Spinal cord (tissue), 10 donors: ENCODE results near the gene TOP3A. TPM values are rescaled to one million over a fixed set of nuclear protein-coding genes. Genes with fewer than 3 reads are reported as not detected.

ENCODE experiments used
- DNase-seq, 6 donors: peaks; one replicate each; pipeline versions ENCODE4 v3.0.0 to v3.0.0-alpha.2; 2013 to 2015; ENCODE audit warnings: low spot score in 6 of 6, low read depth in 4 of 6
- H3K27ac ChIP-seq: one replicate; pipeline ENCODE4 v1.5.1; 2013; ENCODE audit warnings: low read depth, low read length, control low read depth
- H3K27me3 ChIP-seq: one replicate; pipeline ENCODE4 v1.6.1; 2013; ENCODE audit warnings: low read length; ENCODE audit not compliant: control insufficient read depth, insufficient read depth
- H3K36me3 ChIP-seq: one replicate; pipeline ENCODE4 v1.6.1; 2013; ENCODE audit warnings: low read length; ENCODE audit not compliant: control insufficient read depth, insufficient read depth
- H3K4me1 ChIP-seq: one replicate; pipeline ENCODE4 v1.6.1; 2013; ENCODE audit warnings: low read length; ENCODE audit not compliant: control insufficient read depth, insufficient read depth
- H3K4me3 ChIP-seq: one replicate; pipeline ENCODE4 v1.5.1; 2013; ENCODE audit warnings: low read depth, low read length, control low read depth
- H3K9me3 ChIP-seq: one replicate; pipeline ENCODE4 v1.6.1; 2013; ENCODE audit warnings: low read length; ENCODE audit not compliant: control insufficient read depth, insufficient read depth
- WGBS: methylation state at CpG from one replicate; pipeline ENCODE4 v1.1.5; 2013; ENCODE audit warnings: missing lambda C conversion rate; ENCODE audit not compliant: insufficient coverage; 5-methylcytosine and 5-hydroxymethylcytosine counted together
- polyA plus RNA-seq, 2 donors: library from polyadenylated mRNA; unstranded; fragments of 120-200 nt; gene quantifications; one replicate each; pipeline ENCODE4 v1.2.1, GENCODE V29; 2013; ENCODE audit not compliant: insufficient read length in 2 of 2
- total RNA-seq, 2 donors: library from RNA; depleted of rRNA in 1 of 2; stranded (reverse); fragments of 120-200 nt in 1 of 2; fragments of >200 nt in 1 of 2; gene quantifications; one replicate each; pipeline versions ENCODE4 v1.2.3 to v1.2.4, GENCODE V29; 2013 to 2014
- donor health status: healthy.

The TOP3A gene
- total and polyA plus RNA-seq, 4 donors: 28.1 to 70.6 (median 39.9) TPM

DNA sequence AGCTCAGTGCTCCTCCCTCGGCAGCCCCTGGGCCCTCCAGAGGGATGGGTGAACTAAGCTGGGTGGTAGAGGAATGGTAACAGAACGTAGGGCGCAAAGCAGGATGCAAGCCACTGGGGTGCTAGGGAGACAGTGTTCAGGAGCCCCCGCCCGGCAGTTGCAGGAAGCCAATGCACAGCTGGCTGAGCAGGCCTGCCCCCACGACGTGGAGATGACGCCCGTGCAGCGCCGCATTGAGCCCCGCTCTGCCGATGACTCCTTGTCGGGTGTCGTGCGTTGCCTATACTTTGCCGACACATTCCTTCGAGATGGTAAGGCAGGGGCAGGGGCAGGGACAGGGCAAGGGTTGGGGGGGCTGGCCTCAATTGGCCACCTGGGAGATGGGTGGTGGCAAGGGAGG, 76.5 kb downstream of the TOP3A start:
- DNase-seq: no peak
- Histone ChIP-seq H3K27ac (no peak overlapping the region), H3K36me3 (peaks cover 99% of the 10 kb centered on the region), H3K9me3 (no peaks in the 10 kb centered on the region), H3K27me3 (no peaks in the 10 kb centered on the region), H3K4me3 (no peak overlapping the region), H3K4me1 (no peaks in the 10 kb centered on the region)
- 92% methylated on average over 15 of the region's 18 CpGs for WGBS

DNA sequence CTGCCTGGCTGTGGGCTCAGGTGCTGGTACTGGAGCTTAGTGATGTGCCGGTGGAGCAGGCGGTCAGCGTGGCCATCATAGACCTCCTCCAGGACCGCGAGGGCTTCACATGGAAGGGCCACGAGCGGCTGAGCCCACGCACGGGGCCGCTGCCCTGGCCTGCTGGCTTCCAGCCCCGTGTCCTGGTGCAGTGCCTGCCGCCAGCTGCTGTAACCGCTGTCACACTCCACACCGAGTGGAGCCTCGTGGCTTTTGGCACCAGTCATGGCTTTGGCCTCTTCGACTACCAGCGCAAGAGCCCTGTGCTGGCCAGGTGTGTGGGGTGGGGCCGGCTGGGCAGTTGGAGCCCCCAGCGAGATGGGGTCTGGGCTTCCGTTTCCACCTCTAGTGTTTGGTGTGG, 77.3 kb downstream of the TOP3A start:
- WGBS: 93% methylated on average over 18 of the region's 20 CpGs
- Histone ChIP-seq H3K4me3 (no peak overlapping the region), H3K9me3 (no peaks in the 10 kb centered on the region), H3K27ac (no peak overlapping the region), H3K36me3 (peaks cover 100% of the 10 kb centered on the region), H3K27me3 (no peaks in the 10 kb centered on the region), H3K4me1 (peaks cover 5% of the 10 kb centered on the region)
- DNase-seq: no peak

DNA sequence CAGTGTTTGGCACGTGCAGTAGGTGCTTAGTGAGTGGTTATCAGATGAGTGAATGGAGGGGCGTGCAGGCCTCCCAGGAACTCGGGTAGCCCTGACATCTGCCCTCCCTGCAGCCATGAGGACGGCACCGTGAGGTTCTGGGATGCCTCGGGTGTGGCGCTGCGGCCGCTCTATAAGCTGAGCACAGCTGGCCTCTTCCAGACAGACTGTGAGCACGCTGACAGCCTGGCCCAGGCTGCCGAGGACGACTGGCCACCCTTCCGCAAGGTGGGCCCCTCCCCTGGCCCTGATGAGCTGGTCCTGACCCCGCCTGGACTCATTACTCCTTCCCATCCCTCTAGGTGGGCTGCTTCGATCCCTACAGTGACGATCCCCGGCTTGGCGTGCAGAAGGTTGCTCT, 78.3 kb downstream of the TOP3A start:
- Histone ChIP-seq H3K36me3 (peaks cover 98% of the 10 kb centered on the region), H3K27ac (no peak overlapping the region), H3K4me3 (no peak overlapping the region), H3K9me3 (no peaks in the 10 kb centered on the region), H3K27me3 (no peaks in the 10 kb centered on the region), H3K4me1 (peaks cover 15% of the 10 kb centered on the region)
- no peak for DNase-seq
- 89% methylated on average over 15 of the region's 18 CpGs for WGBS

DNA sequence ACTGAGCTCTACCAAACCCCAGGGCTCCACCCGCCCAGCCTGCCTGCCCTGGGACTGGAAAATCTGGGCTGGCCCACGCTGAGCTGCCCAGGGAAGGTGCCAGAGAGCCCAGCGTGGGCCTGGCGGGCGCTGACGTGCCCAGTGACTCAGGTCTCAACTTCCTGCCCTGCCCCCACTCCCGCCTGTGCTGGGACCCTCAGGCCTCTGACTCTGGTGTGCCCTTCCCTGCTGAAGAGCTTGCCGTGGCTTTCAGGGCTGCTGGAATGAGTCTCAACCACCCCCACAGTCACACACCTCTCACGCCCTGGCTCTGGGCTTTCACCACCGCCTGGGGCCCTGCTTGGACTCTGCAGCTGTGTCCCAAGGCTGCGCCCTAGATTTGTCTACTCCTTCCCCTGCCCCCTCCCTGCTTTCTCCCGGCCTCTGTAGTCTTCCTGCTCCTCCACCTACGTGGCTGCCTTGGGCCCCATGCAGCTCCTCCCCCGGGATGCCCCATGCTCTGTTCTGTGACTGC, 79.0 kb downstream of the TOP3A start:
- H3K9me3 ChIP-seq: no peaks in the 10 kb centered on the region

DNA sequence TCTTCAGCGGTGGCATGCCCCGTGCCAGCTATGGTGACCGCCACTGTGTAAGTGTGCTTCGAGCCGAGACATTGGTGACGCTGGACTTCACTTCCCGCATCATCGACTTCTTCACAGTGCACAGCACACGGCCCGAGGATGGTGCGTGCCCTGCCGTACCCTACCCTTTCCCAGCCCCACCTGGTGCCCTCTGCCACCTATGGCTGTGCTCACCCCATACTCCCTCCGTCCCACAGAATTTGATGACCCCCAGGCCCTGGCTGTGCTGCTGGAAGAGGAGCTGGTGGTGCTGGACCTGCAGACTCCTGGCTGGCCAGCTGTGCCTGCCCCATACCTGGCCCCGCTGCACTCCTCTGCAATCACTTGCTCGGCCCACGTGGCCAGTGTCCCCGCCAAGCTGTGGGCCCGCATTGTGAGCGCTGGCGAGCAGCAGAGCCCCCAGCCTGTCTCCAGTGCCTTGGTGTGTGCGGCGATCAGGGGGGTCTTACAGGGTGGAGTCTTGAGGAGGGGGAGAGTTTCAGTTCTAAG, 79.9 kb downstream of the TOP3A start:
- peaks cover 82% of the 10 kb centered on the region for H3K36me3 ChIP-seq
- no peaks in the 10 kb centered on the region for H3K9me3 ChIP-seq
- no peaks in the 10 kb centered on the region for H3K27me3 ChIP-seq
- no peak overlapping the region for H3K4me3 ChIP-seq
- no peak for DNase-seq
- 96% methylated on average over 22 of the region's 22 CpGs for WGBS
- peaks cover 31% of the 10 kb centered on the region for H3K4me1 ChIP-seq
- no peak overlapping the region for H3K27ac ChIP-seq

More for the DNA sequence above, 79.0 kb downstream of the TOP3A start:
- peaks cover 22% of the 10 kb centered on the region for H3K4me1 ChIP-seq
- WGBS: 84% methylated on average over 14 of the region's 14 CpGs
- H3K27me3 ChIP-seq: no peaks in the 10 kb centered on the region
- H3K27ac ChIP-seq: no peak overlapping the region
- no peak for DNase-seq
- H3K36me3 ChIP-seq: peaks cover 91% of the 10 kb centered on the region
- H3K4me3 ChIP-seq: no peak overlapping the region

DNA sequence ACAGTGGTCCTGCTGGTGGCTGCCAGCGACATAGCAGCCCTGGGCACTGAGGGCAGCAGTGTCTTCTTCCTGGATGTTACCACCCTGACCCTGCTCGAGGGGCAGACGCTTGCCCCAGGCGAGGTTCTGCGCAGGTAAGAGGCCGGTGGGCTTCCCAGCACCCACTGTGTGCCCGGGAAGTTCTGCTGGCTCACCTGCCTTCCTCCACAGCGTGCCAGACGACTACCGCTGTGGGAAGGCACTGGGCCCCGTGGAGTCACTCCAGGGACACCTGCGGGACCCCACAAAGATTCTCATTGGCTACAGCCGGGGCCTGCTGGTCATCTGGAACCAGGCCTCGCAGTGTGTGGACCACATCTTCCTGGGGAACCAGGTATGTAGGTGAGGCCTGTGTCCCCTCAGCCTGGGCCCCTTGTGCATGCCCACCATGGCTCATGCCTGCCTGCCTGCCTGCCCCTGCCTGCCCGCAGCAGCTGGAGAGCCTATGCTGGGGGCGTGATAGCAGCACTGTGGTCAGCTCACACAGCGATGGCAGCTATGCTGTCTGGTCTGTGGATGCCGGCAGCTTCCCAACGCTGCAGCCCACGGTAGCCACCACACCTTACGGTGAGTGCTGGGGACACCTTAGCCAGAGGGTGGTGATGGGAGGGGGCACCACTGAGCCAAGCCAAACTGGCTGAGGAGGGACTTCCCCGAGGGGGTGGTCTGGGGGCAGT, 80.8 kb downstream of the TOP3A start:
- Histone ChIP-seq H3K4me1 (peaks cover 40% of the 10 kb centered on the region), H3K9me3 (no peaks in the 10 kb centered on the region), H3K27me3 (no peaks in the 10 kb centered on the region), H3K27ac (no peak overlapping the region), H3K4me3 (no peak overlapping the region), H3K36me3 (peaks cover 80% of the 10 kb centered on the region)
- DNase-seq: no peak
- 96% methylated on average over 22 of the region's 22 CpGs for WGBS

DNA sequence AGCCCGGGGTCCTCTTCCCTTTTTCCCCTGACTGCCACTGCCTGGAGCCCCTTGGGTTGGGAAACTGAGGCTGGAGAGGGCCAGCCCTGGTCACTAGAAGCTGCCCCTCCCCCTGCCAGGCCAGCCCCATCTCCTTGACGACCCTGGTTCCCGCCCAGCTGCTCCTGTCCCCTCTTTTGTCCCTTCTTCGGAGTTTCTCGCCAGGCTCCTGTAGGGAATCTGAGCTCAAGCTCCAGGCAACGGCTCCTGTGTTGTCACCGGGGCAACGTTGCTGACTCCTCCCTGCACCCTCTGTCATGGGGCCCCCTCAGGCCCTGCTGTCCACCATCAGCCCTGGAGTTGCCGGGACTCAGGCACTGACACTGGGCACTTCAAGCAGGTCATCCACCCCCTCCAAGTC, 83.6 kb downstream of the TOP3A start:
- 24% methylated on average over 9 of the region's 9 CpGs for WGBS
- Histone ChIP-seq H3K9me3 (no peaks in the 10 kb centered on the region), H3K27ac (peak overlapping the region; percentile 83), H3K4me3 (no peak overlapping the region), H3K27me3 (no peaks in the 10 kb centered on the region), H3K36me3 (peaks cover 61% of the 10 kb centered on the region), H3K4me1 (peaks cover 68% of the 10 kb centered on the region)
- DNase-seq: peak in 4 of 6 donors; percentile 36 to 80 (median 64)

DNA sequence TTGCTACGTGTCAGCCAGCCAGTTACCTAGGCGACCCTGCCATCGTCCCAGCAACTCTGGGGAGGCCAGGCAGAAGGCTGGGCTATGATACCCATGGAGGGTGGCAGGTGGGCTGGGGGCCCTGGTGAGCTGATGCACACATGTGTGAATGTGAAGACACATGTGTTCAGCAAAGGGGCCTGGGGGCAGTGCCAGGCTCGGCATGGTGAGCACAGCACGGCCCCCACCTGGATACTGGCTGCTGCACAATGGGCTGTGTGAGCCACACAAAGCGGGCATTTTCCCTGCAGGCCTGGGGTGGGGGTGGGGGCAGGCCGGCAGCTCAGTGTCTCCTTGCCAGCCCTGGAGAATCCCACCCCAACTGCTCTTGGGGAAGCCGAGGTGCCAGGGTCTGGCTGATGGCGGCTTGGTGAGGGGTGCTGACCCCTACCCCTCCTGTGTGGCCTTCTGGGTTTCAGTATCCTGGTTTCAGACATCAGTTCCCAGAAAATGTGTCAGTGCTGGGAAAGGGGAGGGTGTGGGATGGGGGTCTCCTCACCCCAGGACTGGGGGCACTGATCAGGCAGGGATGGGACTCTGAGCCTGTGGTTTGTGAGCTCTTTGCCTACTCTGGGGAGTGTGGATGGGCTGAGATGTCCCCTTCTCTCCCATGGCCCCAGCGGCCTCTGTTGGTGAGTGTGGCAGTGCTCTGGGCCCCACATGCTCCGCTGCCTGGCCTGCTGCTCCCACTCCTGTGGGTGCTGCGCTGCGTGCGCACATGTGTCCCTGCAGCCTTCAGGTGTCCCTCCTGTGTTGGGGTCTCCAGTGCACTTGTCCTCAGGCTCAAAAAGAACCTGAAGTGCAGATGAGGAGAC, 84.3 kb downstream of the TOP3A start:
- peaks cover 72% of the 10 kb centered on the region for H3K4me1 ChIP-seq
- peak overlapping the region; percentile 83 for H3K27ac ChIP-seq
- H3K4me3 ChIP-seq: no peak overlapping the region
- H3K27me3 ChIP-seq: no peaks in the 10 kb centered on the region
- H3K36me3 ChIP-seq: peaks cover 55% of the 10 kb centered on the region
- DNase-seq: peak in 4 of 6 donors; percentile 36 to 77 (median 59)
- 39% methylated on average over 13 of the region's 14 CpGs for WGBS
- no peaks in the 10 kb centered on the region for H3K9me3 ChIP-seq

DNA sequence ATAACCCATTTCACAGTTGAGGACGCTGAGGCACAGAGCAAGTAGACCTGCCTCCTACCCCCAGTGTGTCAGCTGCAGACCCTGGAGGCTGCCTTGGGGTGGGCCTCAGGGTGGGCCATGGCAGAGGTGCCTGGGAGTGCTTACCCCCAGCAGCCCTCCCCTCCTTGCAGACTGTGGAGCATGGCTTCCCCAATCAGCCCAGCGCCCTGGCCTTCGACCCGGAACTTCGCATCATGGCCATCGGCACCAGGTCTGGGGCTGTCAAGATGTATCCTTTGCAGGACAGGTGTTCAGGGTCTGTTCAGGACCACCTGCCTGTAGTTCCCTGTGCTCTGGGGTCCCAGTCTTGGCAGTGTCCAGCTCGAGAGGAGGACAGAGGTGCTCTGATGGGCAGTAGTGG, 85.0 kb downstream of the TOP3A start:
- no peak overlapping the region for H3K4me3 ChIP-seq
- H3K9me3 ChIP-seq: no peaks in the 10 kb centered on the region
- H3K27me3 ChIP-seq: no peaks in the 10 kb centered on the region
- peaks cover 77% of the 10 kb centered on the region for H3K4me1 ChIP-seq
- no peak for DNase-seq
- peaks cover 48% of the 10 kb centered on the region for H3K36me3 ChIP-seq
- 73% methylated on average over 7 of the region's 7 CpGs for WGBS
- H3K27ac ChIP-seq: peak overlapping the region; percentile 83
